Chondrocyte (in vitro differentiated cells): ENCODE results near the gene SLC26A4. TPM values are rescaled to one million over a fixed set of nuclear protein-coding genes. Genes with fewer than 3 reads are reported as not detected.

Experiments used
- DNase-seq: peaks from one replicate; pipeline ENCODE4 v3.0.0; 2021; ENCODE audit warnings: mixed read lengths, low spot score
- H3K27ac Mint-ChIP-seq: one replicate; pipeline ENCODE4 v1.8.0; 2021; ENCODE audit warnings: mild to moderate bottlenecking, moderate library complexity, mixed read lengths; ENCODE audit not compliant: unreplicated experiment
- H3K27me3 Mint-ChIP-seq: 2 replicates; pipeline ENCODE4 v1.8.0; 2021; ENCODE audit warnings: low read depth, mixed read lengths
- H3K36me3 Mint-ChIP-seq: 2 replicates; pipeline ENCODE4 v1.8.0; 2021; ENCODE audit warnings: low read depth, mixed read lengths
- H3K4me1 Mint-ChIP-seq: 2 replicates; pipeline ENCODE4 v1.8.0; 2021; ENCODE audit warnings: low read depth, mild to moderate bottlenecking, mixed read lengths
- H3K4me3 Mint-ChIP-seq: one replicate; pipeline ENCODE4 v1.8.0; 2021; ENCODE audit warnings: mild to moderate bottlenecking, moderate library complexity, mixed read lengths; ENCODE audit not compliant: unreplicated experiment
- H3K9me3 Mint-ChIP-seq: 2 replicates; pipeline ENCODE4 v1.8.0; 2021; ENCODE audit warnings: low read depth, mixed read lengths
- total RNA-seq: library from RNA; stranded (reverse); gene quantifications from 3 replicates; pipeline ENCODE4 v1.2.1, GENCODE V29; 2021
- TF ChIP-seq, protein P1 (sequence below): fragments of 200-600 bp; sonication (generic); IDR thresholded peaks from 2 replicates; pipeline ENCODE4 v1.5.0; 2021; ENCODE audit warnings: antibody characterized with exemption, mild to moderate bottlenecking, moderate library complexity

Gene SLC26A4
- total RNA-seq, 1 donor from 2014 or later = 0.55 TPM

DNA sequence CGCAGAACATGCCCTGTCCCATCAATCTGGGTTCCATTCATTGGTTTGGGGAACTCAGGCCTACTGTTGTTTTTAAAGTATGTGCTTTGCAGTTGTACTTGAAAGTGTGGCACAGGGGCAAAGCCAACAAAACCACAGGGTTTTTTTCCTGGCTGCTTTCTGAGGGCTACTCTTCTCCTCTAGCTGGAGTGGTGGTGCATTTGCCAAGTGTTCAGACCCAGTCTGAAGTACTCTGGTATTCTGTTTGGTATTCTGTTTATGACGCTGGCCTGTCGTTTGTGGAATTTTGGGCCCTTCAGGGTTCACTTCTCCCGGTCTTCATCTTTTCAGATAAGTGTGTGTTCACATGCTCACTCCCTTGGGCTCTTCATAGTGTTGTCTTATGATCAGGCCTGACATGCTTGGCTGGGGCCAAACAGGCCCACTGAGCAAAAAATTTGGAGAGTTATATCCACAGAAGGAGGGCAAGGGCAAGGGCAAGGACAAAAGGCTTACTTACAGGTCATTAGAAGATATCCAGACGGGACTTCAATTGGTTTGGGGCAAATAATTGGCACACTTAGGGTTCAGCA lies 26.3 kb downstream of the SLC26A4 start:
- H3K27ac Mint-ChIP-seq = no peak overlapping the region
- no peak overlapping the region for H3K4me3 Mint-ChIP-seq
- H3K27me3 Mint-ChIP-seq = no peaks in the 10 kb centered on the region
- peaks cover 17% of the 10 kb centered on the region for H3K4me1 Mint-ChIP-seq
- no peak for DNase-seq
- H3K36me3 Mint-ChIP-seq = no peaks in the 10 kb centered on the region
- TF ChIP-seq, protein P1, sequence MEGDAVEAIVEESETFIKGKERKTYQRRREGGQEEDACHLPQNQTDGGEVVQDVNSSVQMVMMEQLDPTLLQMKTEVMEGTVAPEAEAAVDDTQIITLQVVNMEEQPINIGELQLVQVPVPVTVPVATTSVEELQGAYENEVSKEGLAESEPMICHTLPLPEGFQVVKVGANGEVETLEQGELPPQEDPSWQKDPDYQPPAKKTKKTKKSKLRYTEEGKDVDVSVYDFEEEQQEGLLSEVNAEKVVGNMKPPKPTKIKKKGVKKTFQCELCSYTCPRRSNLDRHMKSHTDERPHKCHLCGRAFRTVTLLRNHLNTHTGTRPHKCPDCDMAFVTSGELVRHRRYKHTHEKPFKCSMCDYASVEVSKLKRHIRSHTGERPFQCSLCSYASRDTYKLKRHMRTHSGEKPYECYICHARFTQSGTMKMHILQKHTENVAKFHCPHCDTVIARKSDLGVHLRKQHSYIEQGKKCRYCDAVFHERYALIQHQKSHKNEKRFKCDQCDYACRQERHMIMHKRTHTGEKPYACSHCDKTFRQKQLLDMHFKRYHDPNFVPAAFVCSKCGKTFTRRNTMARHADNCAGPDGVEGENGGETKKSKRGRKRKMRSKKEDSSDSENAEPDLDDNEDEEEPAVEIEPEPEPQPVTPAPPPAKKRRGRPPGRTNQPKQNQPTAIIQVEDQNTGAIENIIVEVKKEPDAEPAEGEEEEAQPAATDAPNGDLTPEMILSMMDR = no peak
- H3K9me3 Mint-ChIP-seq = no peaks in the 10 kb centered on the region

DNA sequence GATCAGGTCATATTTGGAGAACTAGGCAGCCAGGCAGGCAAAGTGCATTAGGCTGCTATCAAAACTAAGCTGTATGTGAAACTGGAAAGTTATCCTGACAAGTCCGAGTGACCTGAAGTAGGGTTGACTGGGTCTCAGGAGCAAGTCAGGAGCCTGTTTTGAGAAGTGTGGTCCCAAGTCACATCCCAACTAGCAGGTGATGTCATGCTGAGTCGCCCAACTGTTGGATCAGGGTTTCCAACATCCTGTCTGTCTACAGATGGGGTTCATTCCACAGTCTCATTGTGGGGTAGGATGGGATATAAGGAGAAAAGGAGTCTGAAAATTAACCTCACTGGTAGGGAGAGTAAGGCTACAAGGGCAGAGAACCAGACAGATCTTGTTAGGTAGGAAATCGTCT lies 27.0 kb downstream of the SLC26A4 start:
- no peaks in the 10 kb centered on the region for H3K27me3 Mint-ChIP-seq

DNA sequence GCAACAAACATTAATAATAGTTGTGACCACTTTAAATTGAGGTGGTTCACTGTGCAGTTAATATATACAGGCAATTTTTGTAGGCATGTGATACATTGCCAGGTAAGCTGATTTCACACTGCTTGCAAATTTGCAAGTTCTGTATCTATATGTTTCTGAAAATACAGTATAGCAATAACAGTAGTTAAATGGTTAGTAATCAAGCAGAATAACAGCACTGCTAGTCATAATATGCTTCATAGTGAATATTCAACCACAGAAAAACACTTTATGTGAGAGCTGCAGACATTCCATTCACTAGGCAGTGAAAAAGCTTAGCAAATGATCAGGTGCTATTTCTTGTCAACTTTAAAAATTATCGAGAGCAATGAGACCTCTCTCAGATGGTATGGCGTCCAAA lies 28.9 kb downstream of the SLC26A4 start:
- no peaks in the 10 kb centered on the region for H3K9me3 Mint-ChIP-seq
- TF ChIP-seq, protein P1 = no peak

More for the DNA sequence above, 27.0 kb downstream of the SLC26A4 start:
- TF ChIP-seq, protein P1 = no peak
- peaks cover 24% of the 10 kb centered on the region for H3K4me1 Mint-ChIP-seq
- H3K36me3 Mint-ChIP-seq = no peaks in the 10 kb centered on the region
- no peak overlapping the region for H3K4me3 Mint-ChIP-seq
- no peaks in the 10 kb centered on the region for H3K9me3 Mint-ChIP-seq
- H3K27ac Mint-ChIP-seq = no peak overlapping the region
- DNase-seq = no peak

DNA sequence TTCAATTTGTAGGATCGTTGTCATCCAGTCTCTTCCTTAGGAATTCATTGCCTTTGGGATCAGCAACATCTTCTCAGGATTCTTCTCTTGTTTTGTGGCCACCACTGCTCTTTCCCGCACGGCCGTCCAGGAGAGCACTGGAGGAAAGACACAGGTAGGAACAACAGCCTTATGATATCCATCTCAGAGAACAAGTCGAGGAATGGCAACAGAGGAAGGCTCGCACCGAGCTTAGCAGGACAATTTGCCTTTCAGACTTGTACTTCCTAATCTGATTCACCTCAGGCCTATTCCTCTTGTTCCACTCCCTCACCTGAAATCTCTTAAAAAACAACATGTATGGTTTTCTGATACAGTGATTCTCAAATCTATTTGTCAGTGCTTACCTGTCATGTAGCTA lies 29.5 kb downstream of the SLC26A4 start:
- TF ChIP-seq, protein P1 = no peak
- no peaks in the 10 kb centered on the region for H3K9me3 Mint-ChIP-seq
- H3K27ac Mint-ChIP-seq = no peak overlapping the region
- H3K4me1 Mint-ChIP-seq = peaks cover 44% of the 10 kb centered on the region
- DNase-seq = no peak
- H3K27me3 Mint-ChIP-seq = no peaks in the 10 kb centered on the region
- no peak overlapping the region for H3K4me3 Mint-ChIP-seq
- no peaks in the 10 kb centered on the region for H3K36me3 Mint-ChIP-seq

More for the DNA sequence above, 28.9 kb downstream of the SLC26A4 start:
- Mint-ChIP-seq H3K4me1 (peaks cover 39% of the 10 kb centered on the region), H3K27me3 (no peaks in the 10 kb centered on the region), H3K27ac (no peak overlapping the region), H3K4me3 (no peak overlapping the region), H3K36me3 (no peaks in the 10 kb centered on the region)
- DNase-seq = no peak

DNA sequence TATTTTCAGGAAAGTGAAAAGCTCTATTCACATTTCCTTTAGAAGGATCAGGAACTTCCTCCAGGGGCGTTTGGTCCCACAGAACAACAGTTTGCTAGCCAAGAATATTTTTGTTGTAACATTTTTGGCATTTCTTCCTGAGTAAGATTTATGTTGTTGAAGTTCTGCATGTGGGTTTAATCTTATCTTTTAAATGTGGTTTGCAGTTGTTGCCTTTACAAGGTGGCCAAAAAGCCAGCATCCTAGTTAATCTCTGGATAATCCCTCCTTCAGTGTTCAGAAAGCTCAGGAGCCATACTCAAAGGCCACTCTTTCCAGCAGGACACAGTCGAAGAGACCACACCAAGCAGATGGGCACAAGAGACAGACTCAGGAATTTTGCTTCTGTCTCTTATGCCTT lies 30.0 kb downstream of the SLC26A4 start:
- DNase-seq = no peak
- H3K27me3 Mint-ChIP-seq = no peaks in the 10 kb centered on the region
- no peaks in the 10 kb centered on the region for H3K9me3 Mint-ChIP-seq
- no peaks in the 10 kb centered on the region for H3K36me3 Mint-ChIP-seq
- no peak overlapping the region for H3K4me3 Mint-ChIP-seq
- H3K4me1 Mint-ChIP-seq = peaks cover 45% of the 10 kb centered on the region
- TF ChIP-seq, protein P1 = no peak
- H3K27ac Mint-ChIP-seq = no peak overlapping the region
